A673 (cell line): ENCODE data around the gene HAT1.

ENCODE experiments used
- CTCF ChIP-seq: fragments of 300-800, 200-600 bp; sonication (generic); conservative IDR thresholded peaks from 2 replicates; pipeline ENCODE4 v1.5.1; 2017; ENCODE audit warnings: low read depth, mild to moderate bottlenecking, antibody characterized with exemption, low read length, moderate library complexity, mixed read lengths
- EZH2 ChIP-seq: fragments of 200-600 bp; sonication (generic); IDR thresholded peaks from 2 replicates; pipeline ENCODE4 v1.6.1; 2017; ENCODE audit warnings: borderline replicate concordance, low read depth, mild to moderate bottlenecking, mixed read lengths, antibody characterized with exemption, low read length; ENCODE audit not compliant: poor library complexity, severe bottlenecking

DNA sequence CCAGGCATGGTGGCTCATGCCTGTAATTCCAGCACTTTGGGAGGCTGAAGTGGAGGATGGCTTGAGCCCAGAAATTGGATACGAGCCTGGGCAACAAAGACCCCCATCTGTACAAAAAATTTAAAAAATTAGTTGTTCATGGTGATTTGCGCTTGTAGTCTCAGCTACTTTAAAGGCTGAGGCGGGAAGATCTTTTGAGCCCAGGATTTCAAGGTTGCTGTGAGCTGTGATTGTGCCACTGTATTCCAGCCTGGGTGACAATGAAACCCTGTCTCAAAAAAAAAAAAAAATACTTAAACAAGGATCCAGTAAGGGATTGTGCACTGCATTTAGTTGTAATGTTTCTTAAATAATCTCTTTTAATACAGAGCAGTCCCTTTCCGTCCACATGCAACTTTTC is 21.6 kb downstream of the HAT1 start:
- TF ChIP-seq CTCF (no peak), EZH2 (no peak)
